Testis (tissue), 2 donors: ENCODE results near the gene DCAF17.

Experiments used
- CTCF ChIP-seq, 3 experiments: fragments of 450-650 bp in 2 of 3; fragments of 200-600 bp in 1 of 3; sonication (generic) in 1 of 3; IDR thresholded peaks; one replicate each; pipeline ENCODE4 v1.5.1; 2016 to 2019; ENCODE audit warnings: antibody characterized with exemption in 3 of 3, mild to moderate bottlenecking in 2 of 3, moderate library complexity in 1 of 3
- POLR2A ChIP-seq: fragments of 450-650 bp; IDR thresholded peaks from one replicate; pipeline ENCODE4 v1.6.1; 2017; ENCODE audit warnings: antibody characterized with exemption, mild to moderate bottlenecking, moderate library complexity

- no peak for TF ChIP-seq CTCF (IDR thresholded peaks at IDR 0.05)
- no peak for TF ChIP-seq POLR2A
Measured at GRCh38 chr2:171478345-171478744, 44.3 kb downstream of the DCAF17 start.
